Measurements from ENCODE around the gene GLI3. TPM values are rescaled to one million over a fixed set of nuclear protein-coding genes. Genes with fewer than 3 reads are reported as not detected.

The GLI3 gene
- total RNA-seq, 1 experiment from 2014 or later: 46.2 TPM

DNA sequence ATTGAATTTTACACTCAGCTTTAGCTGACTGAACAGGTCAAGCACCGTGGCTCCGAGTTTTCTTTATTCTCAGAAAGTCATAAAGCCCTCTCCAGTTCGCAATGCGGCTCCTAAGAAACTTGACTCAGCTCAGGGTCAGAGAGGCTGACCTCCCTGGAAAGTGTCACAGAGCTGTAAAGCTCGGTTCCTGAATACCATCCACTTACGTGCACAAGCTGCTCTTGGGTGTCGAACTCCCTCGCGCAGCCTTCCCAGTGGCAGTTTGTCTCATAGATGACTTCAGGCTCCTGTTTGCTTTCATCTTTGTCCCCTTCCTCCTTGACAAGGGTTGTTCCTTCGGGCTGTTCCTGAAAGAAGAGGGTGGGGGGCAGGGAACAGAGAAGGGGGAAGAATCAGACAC lies 213.7 kb downstream of the GLI3 start:
- Mint-ChIP-seq H3K9me3 (no peaks in the 10 kb centered on the region), H3K36me3 (peaks cover 28% of the 10 kb centered on the region), H3K4me3 (no peak overlapping the region), H3K4me1 (peaks cover 70% of the 10 kb centered on the region), H3K27me3 (ENCODE audit: low read depth) (no peaks in the 10 kb centered on the region), H3K27ac (no peak overlapping the region; the same call in 1 of the 2 replicates)
- TF ChIP-seq KAT7 (CRISPR knock-in tag; IDR thresholded peaks at IDR 0.05; ENCODE audit: borderline replicate concordance) (no peak), FOXK1 (CRISPR knock-in tag; IDR thresholded peaks at IDR 0.05) (no peak), MXD4 (CRISPR knock-in tag; IDR thresholded peaks at IDR 0.05; ENCODE audit: borderline replicate concordance) (no peak)
- TF ChIP-seq, protein P1, sequence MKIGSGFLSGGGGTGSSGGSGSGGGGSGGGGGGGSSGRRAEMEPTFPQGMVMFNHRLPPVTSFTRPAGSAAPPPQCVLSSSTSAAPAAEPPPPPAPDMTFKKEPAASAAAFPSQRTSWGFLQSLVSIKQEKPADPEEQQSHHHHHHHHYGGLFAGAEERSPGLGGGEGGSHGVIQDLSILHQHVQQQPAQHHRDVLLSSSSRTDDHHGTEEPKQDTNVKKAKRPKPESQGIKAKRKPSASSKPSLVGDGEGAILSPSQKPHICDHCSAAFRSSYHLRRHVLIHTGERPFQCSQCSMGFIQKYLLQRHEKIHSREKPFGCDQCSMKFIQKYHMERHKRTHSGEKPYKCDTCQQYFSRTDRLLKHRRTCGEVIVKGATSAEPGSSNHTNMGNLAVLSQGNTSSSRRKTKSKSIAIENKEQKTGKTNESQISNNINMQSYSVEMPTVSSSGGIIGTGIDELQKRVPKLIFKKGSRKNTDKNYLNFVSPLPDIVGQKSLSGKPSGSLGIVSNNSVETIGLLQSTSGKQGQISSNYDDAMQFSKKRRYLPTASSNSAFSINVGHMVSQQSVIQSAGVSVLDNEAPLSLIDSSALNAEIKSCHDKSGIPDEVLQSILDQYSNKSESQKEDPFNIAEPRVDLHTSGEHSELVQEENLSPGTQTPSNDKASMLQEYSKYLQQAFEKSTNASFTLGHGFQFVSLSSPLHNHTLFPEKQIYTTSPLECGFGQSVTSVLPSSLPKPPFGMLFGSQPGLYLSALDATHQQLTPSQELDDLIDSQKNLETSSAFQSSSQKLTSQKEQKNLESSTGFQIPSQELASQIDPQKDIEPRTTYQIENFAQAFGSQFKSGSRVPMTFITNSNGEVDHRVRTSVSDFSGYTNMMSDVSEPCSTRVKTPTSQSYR (CRISPR knock-in tag; IDR thresholded peaks at IDR 0.05): no peak
- POLR2A ChIA-PET: no interaction called here
- ATAC-seq (no peak), DNase-seq (ENCODE audit: low spot score) (no peak)
- CTCF ChIA-PET: interaction anchor here (0.5 to 1.4 kb wide), 3 partner anchors 9 to 83 kb away, joined by 3 to 5 read pairs (median 3); no protein-coding TSS in a partner anchor

DNA sequence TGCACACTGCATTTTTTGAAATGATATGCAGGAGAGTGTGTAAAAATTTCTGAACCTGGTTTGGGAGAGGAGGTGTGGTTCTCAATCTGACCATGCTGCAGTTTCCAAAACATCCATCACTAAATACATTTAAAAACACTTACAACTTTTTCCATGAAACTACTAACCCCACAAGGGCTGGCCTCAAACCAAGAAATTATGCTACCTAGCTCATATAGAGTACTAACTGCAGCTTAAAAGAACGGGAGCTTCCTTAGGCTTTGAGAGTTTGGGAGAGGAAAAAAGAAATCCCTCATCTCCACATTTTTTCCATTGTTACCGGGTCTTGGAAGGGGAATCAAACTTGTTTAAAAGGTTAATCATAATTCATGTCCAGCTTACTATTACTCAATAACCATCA lies 214.2 kb downstream of the GLI3 start:
- H3K36me3 Mint-ChIP-seq: peaks cover 28% of the 10 kb centered on the region
- DNase-seq (ENCODE audit: low spot score) (no peak), ATAC-seq (no peak)
- peaks cover 70% of the 10 kb centered on the region for H3K4me1 Mint-ChIP-seq
- ChIA-PET CTCF (interaction anchor here (1.4 kb wide), 1 partner anchor 8 kb away, joined by 5 read pairs; no protein-coding TSS in a partner anchor), POLR2A (no interaction called here)
- H3K27me3 Mint-ChIP-seq (ENCODE audit: low read depth): no peaks in the 10 kb centered on the region
- H3K27ac Mint-ChIP-seq: no peak overlapping the region
- TF ChIP-seq CBFB (CRISPR knock-in tag; IDR thresholded peaks at IDR 0.05; ENCODE audit: low read depth): no peak
- TF ChIP-seq ZNF138 (CRISPR knock-in tag; conservative IDR thresholded peaks at IDR 0.05): no peak
- TF ChIP-seq, protein P2, sequence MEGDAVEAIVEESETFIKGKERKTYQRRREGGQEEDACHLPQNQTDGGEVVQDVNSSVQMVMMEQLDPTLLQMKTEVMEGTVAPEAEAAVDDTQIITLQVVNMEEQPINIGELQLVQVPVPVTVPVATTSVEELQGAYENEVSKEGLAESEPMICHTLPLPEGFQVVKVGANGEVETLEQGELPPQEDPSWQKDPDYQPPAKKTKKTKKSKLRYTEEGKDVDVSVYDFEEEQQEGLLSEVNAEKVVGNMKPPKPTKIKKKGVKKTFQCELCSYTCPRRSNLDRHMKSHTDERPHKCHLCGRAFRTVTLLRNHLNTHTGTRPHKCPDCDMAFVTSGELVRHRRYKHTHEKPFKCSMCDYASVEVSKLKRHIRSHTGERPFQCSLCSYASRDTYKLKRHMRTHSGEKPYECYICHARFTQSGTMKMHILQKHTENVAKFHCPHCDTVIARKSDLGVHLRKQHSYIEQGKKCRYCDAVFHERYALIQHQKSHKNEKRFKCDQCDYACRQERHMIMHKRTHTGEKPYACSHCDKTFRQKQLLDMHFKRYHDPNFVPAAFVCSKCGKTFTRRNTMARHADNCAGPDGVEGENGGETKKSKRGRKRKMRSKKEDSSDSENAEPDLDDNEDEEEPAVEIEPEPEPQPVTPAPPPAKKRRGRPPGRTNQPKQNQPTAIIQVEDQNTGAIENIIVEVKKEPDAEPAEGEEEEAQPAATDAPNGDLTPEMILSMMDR (IDR thresholded peaks at IDR 0.05): no peak
- no peak for TF ChIP-seq MXD4 (CRISPR knock-in tag; IDR thresholded peaks at IDR 0.05; ENCODE audit: borderline replicate concordance)
- no peak for TF ChIP-seq ZBTB21 (CRISPR knock-in tag; IDR thresholded peaks at IDR 0.05; ENCODE audit: borderline replicate concordance)
- no peak for TF ChIP-seq ZNF416 (CRISPR knock-in tag; IDR thresholded peaks at IDR 0.05)
- TF ChIP-seq NFYB (CRISPR knock-in tag; conservative IDR thresholded peaks at IDR 0.05; ENCODE audit: low read depth): no peak
- TF ChIP-seq, protein P3, sequence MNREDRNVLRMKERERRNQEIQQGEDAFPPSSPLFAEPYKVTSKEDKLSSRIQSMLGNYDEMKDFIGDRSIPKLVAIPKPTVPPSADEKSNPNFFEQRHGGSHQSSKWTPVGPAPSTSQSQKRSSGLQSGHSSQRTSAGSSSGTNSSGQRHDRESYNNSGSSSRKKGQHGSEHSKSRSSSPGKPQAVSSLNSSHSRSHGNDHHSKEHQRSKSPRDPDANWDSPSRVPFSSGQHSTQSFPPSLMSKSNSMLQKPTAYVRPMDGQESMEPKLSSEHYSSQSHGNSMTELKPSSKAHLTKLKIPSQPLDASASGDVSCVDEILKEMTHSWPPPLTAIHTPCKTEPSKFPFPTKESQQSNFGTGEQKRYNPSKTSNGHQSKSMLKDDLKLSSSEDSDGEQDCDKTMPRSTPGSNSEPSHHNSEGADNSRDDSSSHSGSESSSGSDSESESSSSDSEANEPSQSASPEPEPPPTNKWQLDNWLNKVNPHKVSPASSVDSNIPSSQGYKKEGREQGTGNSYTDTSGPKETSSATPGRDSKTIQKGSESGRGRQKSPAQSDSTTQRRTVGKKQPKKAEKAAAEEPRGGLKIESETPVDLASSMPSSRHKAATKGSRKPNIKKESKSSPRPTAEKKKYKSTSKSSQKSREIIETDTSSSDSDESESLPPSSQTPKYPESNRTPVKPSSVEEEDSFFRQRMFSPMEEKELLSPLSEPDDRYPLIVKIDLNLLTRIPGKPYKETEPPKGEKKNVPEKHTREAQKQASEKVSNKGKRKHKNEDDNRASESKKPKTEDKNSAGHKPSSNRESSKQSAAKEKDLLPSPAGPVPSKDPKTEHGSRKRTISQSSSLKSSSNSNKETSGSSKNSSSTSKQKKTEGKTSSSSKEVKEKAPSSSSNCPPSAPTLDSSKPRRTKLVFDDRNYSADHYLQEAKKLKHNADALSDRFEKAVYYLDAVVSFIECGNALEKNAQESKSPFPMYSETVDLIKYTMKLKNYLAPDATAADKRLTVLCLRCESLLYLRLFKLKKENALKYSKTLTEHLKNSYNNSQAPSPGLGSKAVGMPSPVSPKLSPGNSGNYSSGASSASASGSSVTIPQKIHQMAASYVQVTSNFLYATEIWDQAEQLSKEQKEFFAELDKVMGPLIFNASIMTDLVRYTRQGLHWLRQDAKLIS (CRISPR knock-in tag; IDR thresholded peaks at IDR 0.05; ENCODE audit: borderline replicate concordance): no peak
- TF ChIP-seq, protein P4, sequence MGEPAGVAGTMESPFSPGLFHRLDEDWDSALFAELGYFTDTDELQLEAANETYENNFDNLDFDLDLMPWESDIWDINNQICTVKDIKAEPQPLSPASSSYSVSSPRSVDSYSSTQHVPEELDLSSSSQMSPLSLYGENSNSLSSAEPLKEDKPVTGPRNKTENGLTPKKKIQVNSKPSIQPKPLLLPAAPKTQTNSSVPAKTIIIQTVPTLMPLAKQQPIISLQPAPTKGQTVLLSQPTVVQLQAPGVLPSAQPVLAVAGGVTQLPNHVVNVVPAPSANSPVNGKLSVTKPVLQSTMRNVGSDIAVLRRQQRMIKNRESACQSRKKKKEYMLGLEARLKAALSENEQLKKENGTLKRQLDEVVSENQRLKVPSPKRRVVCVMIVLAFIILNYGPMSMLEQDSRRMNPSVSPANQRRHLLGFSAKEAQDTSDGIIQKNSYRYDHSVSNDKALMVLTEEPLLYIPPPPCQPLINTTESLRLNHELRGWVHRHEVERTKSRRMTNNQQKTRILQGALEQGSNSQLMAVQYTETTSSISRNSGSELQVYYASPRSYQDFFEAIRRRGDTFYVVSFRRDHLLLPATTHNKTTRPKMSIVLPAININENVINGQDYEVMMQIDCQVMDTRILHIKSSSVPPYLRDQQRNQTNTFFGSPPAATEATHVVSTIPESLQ (CRISPR knock-in tag; IDR thresholded peaks at IDR 0.05): no peak
- TF ChIP-seq, protein P5, sequence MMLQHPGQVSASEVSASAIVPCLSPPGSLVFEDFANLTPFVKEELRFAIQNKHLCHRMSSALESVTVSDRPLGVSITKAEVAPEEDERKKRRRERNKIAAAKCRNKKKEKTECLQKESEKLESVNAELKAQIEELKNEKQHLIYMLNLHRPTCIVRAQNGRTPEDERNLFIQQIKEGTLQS (CRISPR knock-in tag; conservative IDR thresholded peaks at IDR 0.05): no peak
- no peak for TF ChIP-seq NFE2L1 (CRISPR knock-in tag; IDR thresholded peaks at IDR 0.05)
- no peak for TF ChIP-seq ZNF232 (CRISPR knock-in tag; IDR thresholded peaks at IDR 0.05)
- TF ChIP-seq FOXP1 (CRISPR knock-in tag; IDR thresholded peaks at IDR 0.05; ENCODE audit: borderline replicate concordance): no peak
- H3K9me3 Mint-ChIP-seq: no peaks in the 10 kb centered on the region
- H3K4me3 Mint-ChIP-seq: no peak overlapping the region

All from WTC11 (cell line).